ENCODE measurements around the gene JAG1. TPM values are rescaled to one million over a fixed set of nuclear protein-coding genes. Genes with fewer than 3 reads are reported as not detected.
"Not testable (repeated sequence)": the region's sequence is repeated elsewhere in the genome, so short reads cannot be mapped to it uniquely, and the experiment has no call there.

The JAG1 gene
- total RNA-seq, 1 experiment from 2014 or later: 88.0 TPM

GRCh38 chr20:10618611-10619245, 55.1 kb downstream of the JAG1 start:
- no TSS peak for BruUV-seq (replicated peaks)
- H3K27me3 Mint-ChIP-seq (ENCODE audit: insufficient read depth, unreplicated experiment): no peaks in the 10 kb centered on the region
- DNase-seq (ENCODE audit: unreplicated experiment): peak; percentile 80
- TF ChIP-seq CTCF (IDR thresholded peaks at IDR 0.05; ENCODE audit: unreplicated experiment): no peak
- ChIA-PET POLR2A (interaction anchor here (0.7 to 5.6 kb wide), 13 partner anchors 9 to 184 kb away, joined by 3 to 43 read pairs (median 7); partner anchors contain the start of genes JAG1, MKKS and SLX4IP), CTCF (interaction anchor here (0.5 to 1.0 kb wide), 5 partner anchors 9 to 1591 kb away, joined by 3 to 4 read pairs (median 3); no protein-coding TSS in a partner anchor)
- H3K4me3 Mint-ChIP-seq (ENCODE audit: unreplicated experiment): no peak overlapping the region
- peaks cover 18% of the 10 kb centered on the region for H3K4me1 Mint-ChIP-seq (ENCODE audit: insufficient read depth, unreplicated experiment)
- peak overlapping the region; percentile 90 for H3K27ac Mint-ChIP-seq (ENCODE audit: low read depth, unreplicated experiment)
- intact Hi-C loops (cut with micrococcal nuclease): loop anchor here (1.0 kb wide), 1 partner anchor 19 kb away; no protein-coding TSS in a partner anchor
- H3K9me3 Mint-ChIP-seq (ENCODE audit: unreplicated experiment): peaks cover 6% of the 10 kb centered on the region
- H3K36me3 Mint-ChIP-seq (ENCODE audit: insufficient read depth, unreplicated experiment): peaks cover 16% of the 10 kb centered on the region

DNA sequence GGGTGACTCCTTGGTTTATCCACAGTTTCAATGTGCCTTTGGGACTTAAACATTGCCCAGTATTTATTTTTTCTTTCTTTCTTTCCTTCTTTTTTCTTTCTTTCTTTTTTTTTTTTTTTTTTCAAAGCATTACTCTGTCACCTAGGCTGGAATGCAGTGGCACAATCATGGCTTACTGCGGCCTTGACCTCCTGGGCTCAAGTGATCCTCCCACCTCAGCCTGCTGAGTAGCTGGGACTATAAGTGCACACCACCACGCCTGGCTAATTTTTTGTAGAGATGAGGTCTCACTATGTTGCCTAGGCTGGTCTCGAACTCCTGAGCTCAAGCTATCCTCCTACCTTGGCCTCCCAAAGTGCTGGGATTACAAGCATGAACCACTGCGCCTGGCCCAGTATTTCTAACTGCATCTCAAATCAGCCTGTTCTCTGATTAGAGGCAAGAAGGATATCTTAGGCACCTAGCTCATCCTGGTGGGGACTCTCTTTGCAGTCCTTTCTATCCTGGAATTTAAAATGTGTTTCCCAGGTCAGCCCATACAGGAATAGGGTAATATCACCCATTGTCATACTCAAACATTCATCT, 56.2 kb downstream of the JAG1 start:
- DNase-seq (ENCODE audit: unreplicated experiment); BruUV-seq (replicated peaks); H3K9me3 Mint-ChIP-seq (ENCODE audit: unreplicated experiment); H3K27me3 Mint-ChIP-seq (ENCODE audit: insufficient read depth, unreplicated experiment); intact Hi-C loops (cut with micrococcal nuclease); H3K4me3 Mint-ChIP-seq (ENCODE audit: unreplicated experiment): not testable (repeated sequence)
- POLR2A ChIA-PET: interaction anchor here (0.7 to 5.6 kb wide), 5 partner anchors 8 to 56 kb away, joined by 3 to 43 read pairs (median 27); partner anchors contain the start of gene JAG1
- Mint-ChIP-seq H3K27ac (ENCODE audit: low read depth, unreplicated experiment) (peak overlapping the region; percentile 90), H3K4me1 (ENCODE audit: insufficient read depth, unreplicated experiment) (peaks cover 18% of the 10 kb centered on the region), H3K36me3 (ENCODE audit: insufficient read depth, unreplicated experiment) (peaks cover 18% of the 10 kb centered on the region)
- CTCF ChIA-PET: interaction anchor here (0.6 to 0.7 kb wide), 2 partner anchors 8 to 1919 kb away, joined by 3 to 4 read pairs; no protein-coding TSS in a partner anchor

- ChIA-PET CTCF (no interaction called here), POLR2A (no interaction called here)
- peaks cover 6% of the 10 kb centered on the region for H3K9me3 Mint-ChIP-seq (ENCODE audit: unreplicated experiment)
- BruUV-seq (replicated peaks): no TSS peak
- DNase-seq (ENCODE audit: unreplicated experiment): no peak
- H3K4me3 Mint-ChIP-seq (ENCODE audit: unreplicated experiment): no peak overlapping the region
- peaks cover 18% of the 10 kb centered on the region for H3K36me3 Mint-ChIP-seq (ENCODE audit: insufficient read depth, unreplicated experiment)
- H3K27me3 Mint-ChIP-seq (ENCODE audit: insufficient read depth, unreplicated experiment): no peaks in the 10 kb centered on the region
- no peak for TF ChIP-seq CTCF (IDR thresholded peaks at IDR 0.05; ENCODE audit: unreplicated experiment)
- intact Hi-C loops (cut with micrococcal nuclease): no loop called here
- no peak overlapping the region for H3K27ac Mint-ChIP-seq (ENCODE audit: low read depth, unreplicated experiment)
- peaks cover 14% of the 10 kb centered on the region for H3K4me1 Mint-ChIP-seq (ENCODE audit: insufficient read depth, unreplicated experiment)
Measured at GRCh38 chr20:10616212-10616611, 57.6 kb downstream of the JAG1 start.

GRCh38 chr20:10613911-10614310, 59.9 kb downstream of the JAG1 start:
- no TSS peak for BruUV-seq (replicated peaks)
- POLR2A ChIA-PET: interaction anchor here (0.9 to 2.2 kb wide), 2 partner anchors 9 to 30 kb away, joined by 3 to 15 read pairs; no protein-coding TSS in a partner anchor
- peaks cover 8% of the 10 kb centered on the region for H3K36me3 Mint-ChIP-seq (ENCODE audit: insufficient read depth, unreplicated experiment)
- TF ChIP-seq CTCF (IDR thresholded peaks at IDR 0.05; ENCODE audit: unreplicated experiment): no peak
- no peak overlapping the region for H3K27ac Mint-ChIP-seq (ENCODE audit: low read depth, unreplicated experiment)
- H3K4me1 Mint-ChIP-seq (ENCODE audit: insufficient read depth, unreplicated experiment): peaks cover under 1% of the 10 kb centered on the region
- CTCF ChIA-PET: interaction anchor here (0.6 to 2.2 kb wide), 3 partner anchors 8 to 996 kb away, joined by 3 to 8 read pairs (median 6); no protein-coding TSS in a partner anchor
- DNase-seq (ENCODE audit: unreplicated experiment): no peak
- H3K27me3 Mint-ChIP-seq (ENCODE audit: insufficient read depth, unreplicated experiment): no peaks in the 10 kb centered on the region
- H3K4me3 Mint-ChIP-seq (ENCODE audit: unreplicated experiment): no peak overlapping the region
- intact Hi-C loops (cut with micrococcal nuclease): no loop called here
- peaks cover 6% of the 10 kb centered on the region for H3K9me3 Mint-ChIP-seq (ENCODE audit: unreplicated experiment)

DNA sequence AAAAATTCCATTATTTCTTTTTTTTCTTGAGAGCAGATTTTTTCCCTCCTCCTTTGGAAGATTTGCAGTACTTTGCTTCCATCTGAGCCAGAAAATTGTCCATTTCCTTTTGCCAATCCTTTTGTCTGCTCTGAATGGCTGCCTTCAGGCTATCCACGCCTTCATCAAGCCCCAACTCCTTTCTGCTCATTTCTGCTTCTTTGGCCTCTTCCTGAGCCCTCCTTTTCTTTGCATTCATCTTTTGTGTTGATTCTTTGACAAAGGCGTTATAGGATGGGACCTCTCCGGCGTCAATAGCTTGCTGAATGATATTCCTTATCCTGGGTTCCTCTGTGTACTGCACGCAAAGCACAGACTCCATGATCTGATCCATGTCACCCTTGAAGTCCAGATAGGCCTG, 60.4 kb downstream of the JAG1 start:
- H3K4me1 Mint-ChIP-seq (ENCODE audit: insufficient read depth, unreplicated experiment); DNase-seq (ENCODE audit: unreplicated experiment); H3K4me3 Mint-ChIP-seq (ENCODE audit: unreplicated experiment); H3K36me3 Mint-ChIP-seq (ENCODE audit: insufficient read depth, unreplicated experiment); H3K9me3 Mint-ChIP-seq (ENCODE audit: unreplicated experiment); H3K27me3 Mint-ChIP-seq (ENCODE audit: insufficient read depth, unreplicated experiment); H3K27ac Mint-ChIP-seq (ENCODE audit: low read depth, unreplicated experiment); intact Hi-C loops (cut with micrococcal nuclease); BruUV-seq (replicated peaks): not testable (repeated sequence)
- POLR2A ChIA-PET: interaction anchor here (2.2 kb wide), 1 partner anchor 8 kb away, joined by 15 read pairs; no protein-coding TSS in a partner anchor
- CTCF ChIA-PET: interaction anchor here (0.7 kb wide), 1 partner anchor 57 kb away, joined by 3 read pairs; no protein-coding TSS in a partner anchor
